Inflammatory macrophage treated with lipopolysaccharide for 1 hour (primary cell): ENCODE measurements around the gene KDSR.
A peak's percentile ranks its signal among the peaks of the same experiment; 100 is the strongest.

ENCODE experiments used
- DNase-seq, 2 donors: peaks; one replicate each; pipeline ENCODE4 v3.0.0-alpha.2; 2020 to 2022

The KDSR gene, protein sequence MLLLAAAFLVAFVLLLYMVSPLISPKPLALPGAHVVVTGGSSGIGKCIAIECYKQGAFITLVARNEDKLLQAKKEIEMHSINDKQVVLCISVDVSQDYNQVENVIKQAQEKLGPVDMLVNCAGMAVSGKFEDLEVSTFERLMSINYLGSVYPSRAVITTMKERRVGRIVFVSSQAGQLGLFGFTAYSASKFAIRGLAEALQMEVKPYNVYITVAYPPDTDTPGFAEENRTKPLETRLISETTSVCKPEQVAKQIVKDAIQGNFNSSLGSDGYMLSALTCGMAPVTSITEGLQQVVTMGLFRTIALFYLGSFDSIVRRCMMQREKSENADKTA

DNA sequence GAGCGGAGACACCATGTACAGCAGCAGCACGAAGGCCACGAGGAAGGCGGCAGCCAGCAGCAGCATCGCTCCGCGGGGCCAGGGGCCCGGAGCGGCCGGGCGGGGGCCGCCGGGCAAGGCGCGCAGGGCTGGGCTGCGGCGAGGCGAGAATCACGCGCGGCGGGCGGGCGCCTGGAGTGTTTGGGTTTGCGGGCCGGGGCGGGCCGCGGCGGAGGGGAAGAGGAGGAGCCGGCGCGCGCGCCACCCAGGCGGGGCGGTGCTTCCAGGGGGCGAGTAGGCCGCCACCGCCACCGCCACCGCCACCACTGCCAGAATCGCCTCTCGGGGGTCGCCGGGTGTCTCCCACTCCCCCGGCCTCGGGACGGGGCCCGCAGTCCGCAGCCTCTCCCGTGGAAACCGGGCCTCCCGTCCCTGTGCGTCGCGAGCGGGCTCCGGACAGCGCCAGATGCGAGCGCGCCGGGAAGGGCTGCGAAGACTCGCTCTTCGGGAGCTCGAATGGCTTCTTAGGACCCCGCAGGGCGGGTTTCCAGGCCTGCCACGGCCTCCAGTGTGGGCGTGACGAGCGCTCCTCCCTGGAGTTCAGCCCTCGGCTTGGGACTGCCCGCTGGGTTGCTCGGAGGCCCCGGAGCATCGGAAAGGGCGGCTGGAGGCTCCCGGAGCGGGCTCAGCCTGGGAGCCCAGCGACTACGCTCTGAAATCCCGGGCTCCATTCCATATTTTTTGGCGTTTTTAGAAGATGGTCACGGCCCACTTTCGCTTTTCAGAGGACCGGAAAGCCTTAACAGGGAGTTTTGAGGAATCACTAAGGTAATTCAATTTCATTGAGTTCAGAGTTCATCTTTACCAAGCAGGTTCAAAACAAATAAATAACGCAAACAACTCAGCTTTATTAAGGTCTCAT lies at the start of gene KDSR:
Gene KDSR, minus strand, starts transcription at position 154 of the 901 bp plus-strand sequence. Its CDS starts 88 bp downstream, at position 66.
- DNase-seq = peak; percentile 94 to 98

GRCh38 chr18:63412953-63413352 lies 45.9 kb upstream of the KDSR start:
- no peak for DNase-seq

- no peak for DNase-seq
Observed at GRCh38 chr18:63410792-63411191, 43.8 kb upstream of the KDSR start.

DNA sequence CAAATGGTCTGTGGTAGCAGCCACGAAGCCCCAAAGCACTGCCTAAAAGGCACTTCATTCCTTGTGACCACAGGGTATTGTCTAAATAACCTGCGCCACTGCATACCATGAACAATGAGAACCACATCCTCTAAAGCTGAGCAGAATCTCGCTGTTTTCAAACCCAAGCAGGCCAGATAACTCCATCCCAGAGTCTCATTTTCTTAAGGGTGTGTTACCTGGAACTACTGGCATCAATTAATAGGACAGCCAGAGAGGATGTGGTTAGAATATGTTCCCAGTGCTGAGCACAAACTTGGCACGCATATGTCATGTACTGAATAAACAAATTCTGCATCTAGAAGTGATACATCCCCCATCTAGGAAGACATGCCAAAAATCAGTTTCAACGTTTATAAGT lies 42.3 kb upstream of the KDSR start:
- no peak for DNase-seq

GRCh38 chr18:63407734-63408133 lies 40.7 kb upstream of the KDSR start:
- DNase-seq = peak; percentile 14 to 21

- DNase-seq = no peak
Observed at GRCh38 chr18:63405986-63406385, 39.0 kb upstream of the KDSR start.

GRCh38 chr18:63402246-63403162 lies 35.5 kb upstream of the KDSR start:
- DNase-seq = no peak

- DNase-seq = no peak
Observed at GRCh38 chr18:63399300-63399699, 32.3 kb upstream of the KDSR start.

DNA sequence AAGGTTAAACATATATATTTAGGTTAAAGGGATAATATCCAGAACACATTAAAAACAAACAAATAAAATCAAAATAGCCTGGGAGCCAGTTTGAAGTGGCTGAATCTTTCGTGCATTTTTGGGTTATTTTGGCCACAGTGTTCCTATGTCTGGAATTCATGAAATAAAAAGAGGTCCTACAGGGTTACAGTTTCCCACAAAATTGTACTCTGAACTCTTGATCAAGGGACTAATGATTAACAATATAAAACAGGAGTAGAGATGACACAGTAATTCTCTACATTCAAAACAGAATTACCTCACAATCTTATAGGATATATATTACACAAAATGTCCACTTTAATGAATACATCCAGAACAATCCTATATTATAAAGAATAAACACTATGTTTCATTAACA lies 30.3 kb upstream of the KDSR start:
- DNase-seq = no peak

GRCh38 chr18:63395503-63395902 lies 28.5 kb upstream of the KDSR start:
- no peak for DNase-seq

DNA sequence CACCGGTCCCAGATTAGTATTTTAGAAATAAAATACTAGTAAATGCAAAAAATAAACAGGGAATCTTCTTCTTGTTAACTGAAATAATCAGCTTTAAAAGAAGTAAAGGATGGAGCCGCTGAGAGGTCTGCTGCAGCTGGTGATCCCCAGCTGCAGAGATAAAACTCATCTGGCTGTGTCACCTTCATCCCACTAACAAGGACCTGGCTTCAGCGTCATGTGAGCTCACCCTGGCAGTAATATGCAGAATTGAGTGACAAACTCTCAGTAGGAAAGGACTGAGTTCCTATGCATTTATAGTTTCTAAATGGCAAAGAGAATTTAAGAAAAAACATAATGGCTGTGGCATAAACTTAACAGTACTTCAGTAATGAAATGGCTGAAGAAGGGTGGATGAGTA lies 27.9 kb upstream of the KDSR start:
- DNase-seq = no peak

GRCh38 chr18:63387861-63388260 lies 20.9 kb upstream of the KDSR start:
- DNase-seq = no peak

- no peak for DNase-seq
Observed at GRCh38 chr18:63382843-63383242, 15.8 kb upstream of the KDSR start.

GRCh38 chr18:63379639-63379962 lies 12.6 kb upstream of the KDSR start:
- no peak for DNase-seq

DNA sequence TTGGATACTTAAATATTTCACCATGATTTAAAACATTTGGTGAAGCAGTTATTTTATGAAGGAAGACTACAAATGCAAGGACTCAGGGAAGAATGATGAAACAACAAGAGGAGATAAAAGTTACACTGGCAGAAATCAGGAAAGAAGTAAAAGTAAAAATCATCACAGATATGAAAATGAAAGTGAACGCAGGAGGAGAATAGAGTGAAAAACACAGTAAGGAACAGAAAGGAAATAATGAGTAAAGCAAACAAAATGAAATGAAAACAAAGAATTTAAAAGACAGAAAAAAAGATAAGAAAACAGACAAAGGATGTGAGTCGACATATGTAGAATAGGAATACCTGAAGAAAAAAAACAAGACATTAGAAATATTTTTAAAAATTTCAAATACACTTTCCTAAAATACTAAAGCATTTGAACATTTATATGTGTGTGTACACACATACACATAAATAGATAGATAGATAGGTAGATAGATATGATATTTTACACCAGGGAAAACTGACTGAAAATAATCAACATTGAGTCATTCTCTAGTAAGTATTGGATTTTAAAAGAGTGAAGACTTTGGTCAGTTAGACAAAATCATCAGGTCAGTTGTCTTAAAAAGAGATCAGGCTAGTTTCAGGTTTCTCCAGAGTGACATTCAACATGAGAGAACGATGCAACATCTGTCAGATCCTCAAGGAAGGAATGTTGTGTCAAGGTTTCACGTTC lies 12.1 kb upstream of the KDSR start:
- no peak for DNase-seq

GRCh38 chr18:63377275-63377980 lies 10.4 kb upstream of the KDSR start:
- no peak for DNase-seq

GRCh38 chr18:63376538-63376937 lies 9.5 kb upstream of the KDSR start:
- DNase-seq = peak; percentile 30 to 68

DNA sequence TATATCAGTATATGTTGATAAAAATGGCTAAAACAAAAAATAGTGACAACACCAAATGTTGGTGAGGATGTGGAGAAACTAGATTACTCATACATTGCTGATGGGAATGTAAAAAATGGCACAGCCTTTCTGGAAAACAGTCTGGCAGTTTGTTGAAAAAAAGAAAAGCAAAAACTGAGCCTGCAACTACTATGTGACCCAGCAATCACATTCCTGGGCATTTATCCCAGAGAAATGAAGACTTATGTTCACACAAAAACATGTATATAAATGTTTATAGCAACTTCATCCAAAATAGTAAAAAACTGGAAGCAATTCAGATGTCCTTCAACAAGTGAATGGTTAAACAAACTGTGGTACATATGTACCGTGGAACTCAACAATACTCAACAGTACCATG lies 7.5 kb upstream of the KDSR start:
- DNase-seq = no peak

DNA sequence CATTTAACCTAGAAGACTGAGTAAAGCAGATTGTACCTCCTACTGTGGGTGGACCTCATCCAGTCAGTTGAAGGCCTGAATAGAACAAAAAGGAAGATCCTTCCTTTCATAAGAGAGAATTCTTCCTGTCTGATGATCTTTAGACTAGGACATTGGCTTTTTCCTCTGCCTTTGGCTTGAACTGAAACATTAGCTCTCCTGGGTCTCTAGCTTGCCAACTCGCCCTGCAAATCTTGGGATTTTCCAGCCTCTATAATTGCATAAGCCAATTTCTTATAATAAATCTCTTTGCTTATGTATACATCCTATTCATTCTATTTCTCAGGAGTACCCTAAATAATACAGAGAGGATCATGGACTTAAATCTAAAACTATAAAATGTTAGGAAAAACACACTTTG lies 6.2 kb upstream of the KDSR start:
- DNase-seq = no peak

- DNase-seq = peak in 1 of 2 donors; percentile 30
Observed at GRCh38 chr18:63368611-63369010, 1.6 kb upstream of the KDSR start.

DNA sequence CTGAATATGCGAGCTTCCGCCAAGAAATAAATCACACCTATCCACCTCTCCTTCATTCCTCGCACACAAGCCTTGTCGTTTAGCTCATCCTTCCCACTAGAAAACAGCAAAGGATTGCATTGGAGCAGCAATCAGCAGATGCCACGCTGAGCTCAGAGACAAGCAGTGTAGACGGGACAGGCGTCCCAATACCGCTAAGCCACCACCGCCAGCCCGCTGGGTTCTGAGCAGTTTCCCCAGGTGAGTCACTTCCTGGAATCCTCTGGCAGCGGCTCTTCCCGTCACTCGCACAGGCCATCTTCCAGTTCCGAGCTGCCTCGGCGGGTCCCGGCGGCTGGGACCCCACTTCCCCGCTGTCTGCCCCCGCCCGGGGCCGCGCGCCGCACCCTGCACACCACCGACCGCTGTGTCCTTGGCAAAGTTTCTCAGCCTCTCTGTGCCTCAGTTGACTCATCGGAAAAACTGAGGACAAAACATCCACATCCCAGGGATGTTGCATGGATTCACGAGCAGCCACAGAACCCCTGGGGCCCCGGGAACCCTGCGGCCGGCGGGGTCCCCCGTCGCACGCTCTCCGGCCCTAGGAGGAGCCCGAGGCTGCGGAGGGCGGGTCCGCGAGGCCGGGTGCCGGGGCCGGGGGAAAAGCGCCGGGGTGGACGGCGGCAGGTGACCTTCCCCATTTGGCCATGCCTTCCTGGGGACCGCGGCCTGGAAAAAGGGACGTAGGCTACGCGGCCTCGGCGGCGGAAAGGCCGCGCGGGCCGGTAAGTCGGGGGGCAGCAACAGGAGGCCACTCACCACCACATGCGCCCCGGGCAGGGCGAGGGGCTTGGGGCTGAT lies 573 bp downstream of the KDSR start:
- peak; percentile 18 to 41 for DNase-seq
